Tibial nerve (tissue), 3 donors: Measurements from ENCODE around the gene KCNH2.

ENCODE experiments used
- POLR2A ChIP-seq, 2 donors: fragments of 450-650 bp; IDR thresholded peaks; one replicate each; pipeline ENCODE4 v1.6.1; 2017; ENCODE audit warnings: antibody characterized with exemption in 2 of 2, mild to moderate bottlenecking in 2 of 2, moderate library complexity in 2 of 2
- TF ChIP-seq, protein P1 (sequence below), 5 experiments: fragments of 200-600 bp in 3 of 5; fragments of 450-650 bp in 2 of 5; sonication (generic) in 3 of 5; IDR thresholded peaks; one replicate each; pipeline ENCODE4 v1.5.1; 2016 to 2019; ENCODE audit warnings: antibody characterized with exemption in 5 of 5, mild to moderate bottlenecking in 3 of 5, moderate library complexity in 2 of 5

- TF ChIP-seq, protein P1, sequence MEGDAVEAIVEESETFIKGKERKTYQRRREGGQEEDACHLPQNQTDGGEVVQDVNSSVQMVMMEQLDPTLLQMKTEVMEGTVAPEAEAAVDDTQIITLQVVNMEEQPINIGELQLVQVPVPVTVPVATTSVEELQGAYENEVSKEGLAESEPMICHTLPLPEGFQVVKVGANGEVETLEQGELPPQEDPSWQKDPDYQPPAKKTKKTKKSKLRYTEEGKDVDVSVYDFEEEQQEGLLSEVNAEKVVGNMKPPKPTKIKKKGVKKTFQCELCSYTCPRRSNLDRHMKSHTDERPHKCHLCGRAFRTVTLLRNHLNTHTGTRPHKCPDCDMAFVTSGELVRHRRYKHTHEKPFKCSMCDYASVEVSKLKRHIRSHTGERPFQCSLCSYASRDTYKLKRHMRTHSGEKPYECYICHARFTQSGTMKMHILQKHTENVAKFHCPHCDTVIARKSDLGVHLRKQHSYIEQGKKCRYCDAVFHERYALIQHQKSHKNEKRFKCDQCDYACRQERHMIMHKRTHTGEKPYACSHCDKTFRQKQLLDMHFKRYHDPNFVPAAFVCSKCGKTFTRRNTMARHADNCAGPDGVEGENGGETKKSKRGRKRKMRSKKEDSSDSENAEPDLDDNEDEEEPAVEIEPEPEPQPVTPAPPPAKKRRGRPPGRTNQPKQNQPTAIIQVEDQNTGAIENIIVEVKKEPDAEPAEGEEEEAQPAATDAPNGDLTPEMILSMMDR (IDR thresholded peaks at IDR 0.05), result no peak
- TF ChIP-seq POLR2A (IDR thresholded peaks at IDR 0.05), result no peak
Observed at GRCh38 chr7:151012031-151012692, 34.0 kb upstream of the KCNH2 start.
